HG03103 (cell line): Measurements from ENCODE around the gene ZNF844.
"Not testable (repeated sequence)": the region's sequence is repeated elsewhere in the genome, so short reads cannot be mapped to it uniquely, and the experiment has no call there.

Source experiments
- ATAC-seq: cut with Tn5 transposase; IDR thresholded peaks from one replicate; pipeline ENCODE4 v1.9.1; 2021; ENCODE audit warnings: low read depth; ENCODE audit not compliant: unreplicated experiment

Gene ZNF844

DNA sequence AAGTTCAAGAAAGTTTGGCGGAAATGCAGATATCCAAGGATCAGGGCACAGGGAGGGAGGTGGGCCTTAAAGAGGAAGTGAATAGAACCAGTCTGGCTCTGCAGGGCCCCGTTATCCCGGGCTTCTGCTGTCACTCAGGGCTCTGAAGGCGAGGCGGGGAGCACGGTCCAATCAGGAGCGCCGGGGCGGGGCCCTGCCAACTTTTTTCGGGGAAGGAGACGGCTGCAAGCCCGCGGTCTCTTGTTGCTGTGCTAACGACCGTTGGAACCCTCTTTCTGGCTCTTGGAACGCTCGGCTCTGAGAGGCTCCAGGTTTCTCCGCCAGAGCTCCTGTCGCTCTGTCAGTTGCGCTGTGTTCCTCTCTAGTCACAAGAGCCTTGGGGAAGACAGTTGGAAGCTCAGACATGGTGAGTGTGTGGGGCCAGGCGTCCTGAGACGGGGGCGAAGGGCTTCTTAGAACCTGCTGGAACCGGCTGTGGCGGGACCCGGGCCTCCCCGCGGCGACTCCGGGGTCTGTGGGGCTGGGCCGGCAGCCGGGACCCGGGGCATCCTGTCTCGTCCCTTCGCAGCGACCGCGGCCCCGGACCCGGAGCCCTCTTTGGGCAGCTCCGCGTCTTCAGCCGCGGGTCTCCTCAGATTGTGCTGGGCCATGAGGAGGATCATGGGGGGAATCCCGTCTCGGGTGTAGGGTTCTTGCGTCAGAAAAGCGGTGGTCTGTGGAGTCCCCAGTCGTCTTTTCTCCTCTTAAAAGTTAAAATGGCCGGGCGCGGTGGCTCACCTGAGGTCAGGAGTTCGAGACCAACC is 27.7 kb downstream of the ZNF844 start:
- ATAC-seq, result no peak

DNA sequence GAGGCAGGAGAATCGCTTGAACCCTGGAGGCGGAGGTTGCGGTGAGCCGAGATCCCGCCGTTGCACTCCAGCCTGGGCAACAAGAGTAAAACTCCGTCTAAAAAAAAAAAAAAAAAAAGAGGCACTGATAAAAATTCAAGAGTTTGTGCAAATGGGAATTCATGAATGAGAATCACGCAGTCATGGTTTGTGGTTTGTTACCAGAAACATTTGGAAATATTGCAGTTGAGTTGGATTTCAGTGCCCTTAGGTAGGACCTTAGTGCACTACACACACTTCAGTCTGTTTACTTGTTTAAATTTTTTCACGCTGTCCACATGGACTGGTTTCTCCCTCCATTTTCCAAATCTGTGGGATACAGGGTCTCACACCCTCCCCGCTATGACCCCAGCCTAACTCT is 28.4 kb downstream of the ZNF844 start:
- ATAC-seq, result no peak

DNA sequence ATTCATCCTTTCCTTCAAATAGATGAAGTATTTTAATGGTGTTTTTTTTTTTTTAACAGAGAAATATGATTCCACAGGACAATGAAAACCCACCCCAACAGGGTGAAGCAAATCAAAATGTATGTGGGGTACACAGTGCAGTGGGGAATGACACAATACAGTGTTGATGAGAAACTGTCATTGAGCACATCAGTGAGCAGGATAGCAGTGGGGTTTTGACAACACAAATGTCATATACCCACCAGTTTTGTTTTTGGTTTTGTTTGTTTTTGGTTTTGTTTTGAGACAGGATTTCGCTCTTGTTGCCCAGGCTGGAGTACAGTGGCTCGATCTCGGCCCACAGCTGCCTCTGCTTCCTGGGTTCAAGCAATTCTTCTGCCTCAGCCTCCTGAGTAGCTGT is 29.2 kb downstream of the ZNF844 start:
- ATAC-seq, result no peak

DNA sequence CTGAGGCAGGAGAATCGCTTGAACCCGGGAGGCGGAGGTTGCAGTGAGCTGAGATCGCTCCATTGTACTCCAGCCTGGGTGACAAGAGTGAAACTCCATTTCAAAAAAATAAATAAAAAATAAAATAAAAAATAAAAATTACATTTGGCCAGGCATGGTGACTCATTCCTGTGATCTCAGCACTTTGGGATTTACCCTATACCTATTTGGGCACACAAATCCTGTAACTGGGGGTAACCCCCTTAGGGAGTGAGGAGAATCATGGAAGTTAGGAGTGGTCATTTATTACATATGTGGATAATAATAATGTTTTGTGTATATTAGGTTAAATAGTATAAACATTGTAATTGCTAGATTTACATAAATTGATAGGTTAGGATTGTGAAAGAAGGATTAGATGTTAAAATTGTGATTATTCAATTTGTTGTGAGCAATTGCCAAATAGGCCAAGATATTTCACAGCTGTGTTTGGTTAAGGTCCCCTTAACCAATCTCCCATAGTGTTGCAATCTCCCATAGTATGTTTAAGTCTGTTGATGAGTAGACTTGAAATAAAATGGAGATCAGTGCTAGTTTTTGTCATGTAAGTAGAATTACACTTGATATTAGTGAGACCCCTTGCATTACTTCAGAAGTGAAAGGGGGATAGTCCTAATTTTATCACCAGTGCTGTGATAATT is 30.7 kb downstream of the ZNF844 start:
- ATAC-seq, result no peak

DNA sequence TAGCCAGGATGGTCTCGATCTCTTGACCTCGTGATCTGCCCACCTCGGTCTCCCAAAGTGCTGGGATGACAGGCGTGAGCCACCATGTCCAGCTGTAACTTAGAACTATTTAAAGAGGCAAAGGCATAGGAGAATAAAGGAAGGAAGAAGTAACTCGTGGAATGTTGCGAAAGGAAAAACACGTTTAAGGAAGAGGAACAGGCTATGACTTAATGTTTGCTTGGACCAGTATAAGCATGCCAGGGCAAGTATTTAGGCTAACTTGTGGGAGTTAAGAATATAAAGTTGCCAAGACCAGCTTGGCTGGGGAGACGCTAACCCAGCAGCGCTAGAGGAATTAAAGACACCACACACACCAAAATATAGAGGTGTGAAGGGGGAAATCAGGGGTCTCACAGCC is 33.5 kb downstream of the ZNF844 start:
- no peak for ATAC-seq

DNA sequence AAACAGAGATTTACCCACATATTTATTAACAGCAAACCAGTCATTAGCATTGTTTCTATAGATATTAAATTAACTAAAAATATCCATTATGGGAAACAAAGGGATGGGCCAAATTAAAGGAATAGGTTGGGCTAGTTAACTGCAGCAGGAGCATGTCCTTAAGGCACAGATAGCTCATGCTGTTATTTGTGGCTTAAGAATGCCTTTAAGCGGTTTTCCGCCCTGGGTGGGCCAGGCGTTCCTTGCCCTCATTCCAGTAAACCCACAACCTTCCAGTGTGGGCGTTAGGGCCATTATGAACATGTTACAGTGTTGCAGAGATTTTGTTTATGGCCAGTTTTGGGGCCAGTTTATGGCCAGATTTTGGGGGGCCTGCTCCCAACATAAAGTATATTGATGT is 39.4 kb downstream of the ZNF844 start:
- ATAC-seq, result not testable (repeated sequence)

DNA sequence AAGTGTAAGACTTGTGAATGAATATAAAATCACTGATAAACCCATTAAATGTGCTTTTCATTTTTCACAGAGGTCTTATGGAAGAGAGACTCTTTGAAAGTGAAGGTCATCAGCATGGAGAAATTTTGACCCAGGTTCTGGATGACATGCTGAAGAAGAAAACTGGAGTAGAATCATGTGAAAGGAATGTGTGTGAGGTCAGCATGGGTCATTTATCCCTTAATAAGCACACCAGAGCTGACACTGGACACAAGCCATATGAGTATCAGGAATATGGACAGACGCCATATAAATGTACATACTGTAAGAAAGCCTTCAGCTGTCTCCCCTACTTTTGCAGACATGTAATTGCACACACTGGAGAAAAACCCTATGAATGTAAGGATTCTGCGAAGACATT is 46.6 kb downstream of the ZNF844 start:
- ATAC-seq, result no peak

DNA sequence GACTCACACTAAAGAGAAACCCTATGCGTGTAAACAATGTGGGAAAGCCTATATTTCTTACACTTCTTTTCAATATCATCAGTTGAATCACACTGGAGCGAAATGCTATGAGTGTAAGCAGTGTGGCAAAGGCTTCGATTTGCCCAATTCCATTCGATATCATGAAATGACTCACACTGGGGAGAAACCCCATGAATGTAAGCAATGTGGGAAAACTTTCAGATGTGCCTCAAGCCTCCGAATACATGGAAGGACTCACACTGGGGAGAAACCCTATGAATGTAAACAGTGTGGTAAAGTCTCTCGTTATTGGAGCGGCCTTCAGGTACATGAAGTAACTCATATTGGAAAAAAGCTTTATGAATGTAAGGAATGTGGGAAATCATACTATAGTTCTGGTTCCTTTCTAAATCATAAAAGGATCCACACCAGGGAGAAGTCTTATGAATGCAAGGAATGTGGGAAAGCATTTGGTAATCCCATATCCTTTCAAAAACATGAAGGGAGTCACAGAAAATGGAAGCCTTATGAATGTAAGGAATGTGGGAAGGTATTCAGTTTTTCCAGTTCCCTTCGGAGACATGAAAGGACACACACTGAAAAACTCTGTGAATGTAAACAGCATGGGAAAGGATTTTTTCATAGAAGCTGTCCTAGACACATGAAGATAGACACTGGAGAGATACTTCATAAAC is 47.6 kb downstream of the ZNF844 start:
- no peak for ATAC-seq

DNA sequence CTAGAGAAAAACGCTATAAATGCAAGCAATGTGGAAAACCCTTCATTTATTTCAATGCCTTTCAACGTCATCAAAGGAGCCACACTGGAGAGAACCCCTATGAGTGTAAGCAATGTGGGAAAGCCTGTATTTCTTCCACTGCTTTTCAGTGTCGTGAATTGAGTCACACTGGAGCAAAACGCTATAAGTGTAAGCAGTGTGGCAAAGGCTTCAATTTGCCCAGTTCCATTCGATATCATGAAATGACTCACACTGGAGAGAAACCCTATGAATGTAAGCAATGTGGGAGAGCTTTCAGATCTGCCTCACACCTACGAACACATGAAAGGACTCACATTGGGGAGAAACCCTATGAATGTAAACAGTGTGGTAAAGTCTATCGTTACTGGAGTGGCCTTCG is 48.2 kb downstream of the ZNF844 start:
- no peak for ATAC-seq

DNA sequence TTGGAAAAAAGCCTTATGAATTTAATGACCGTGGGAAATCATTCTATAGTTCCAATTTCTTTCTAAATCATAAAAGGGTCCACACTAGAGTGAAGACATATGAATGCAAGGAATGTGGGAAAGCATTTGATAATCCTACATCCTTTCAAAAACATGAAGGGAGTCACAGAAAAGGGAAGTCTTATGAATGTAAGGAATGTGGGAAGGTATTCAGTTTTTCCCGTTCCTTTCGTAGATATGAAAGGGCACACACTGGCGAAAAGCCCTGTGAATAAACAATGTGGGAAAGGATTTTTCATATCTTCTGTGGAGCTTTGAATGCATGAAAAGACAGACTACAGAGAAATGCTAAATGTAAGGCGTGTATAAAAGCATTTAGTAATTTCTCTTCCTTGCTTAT is 48.6 kb downstream of the ZNF844 start:
- ATAC-seq, result no peak

DNA sequence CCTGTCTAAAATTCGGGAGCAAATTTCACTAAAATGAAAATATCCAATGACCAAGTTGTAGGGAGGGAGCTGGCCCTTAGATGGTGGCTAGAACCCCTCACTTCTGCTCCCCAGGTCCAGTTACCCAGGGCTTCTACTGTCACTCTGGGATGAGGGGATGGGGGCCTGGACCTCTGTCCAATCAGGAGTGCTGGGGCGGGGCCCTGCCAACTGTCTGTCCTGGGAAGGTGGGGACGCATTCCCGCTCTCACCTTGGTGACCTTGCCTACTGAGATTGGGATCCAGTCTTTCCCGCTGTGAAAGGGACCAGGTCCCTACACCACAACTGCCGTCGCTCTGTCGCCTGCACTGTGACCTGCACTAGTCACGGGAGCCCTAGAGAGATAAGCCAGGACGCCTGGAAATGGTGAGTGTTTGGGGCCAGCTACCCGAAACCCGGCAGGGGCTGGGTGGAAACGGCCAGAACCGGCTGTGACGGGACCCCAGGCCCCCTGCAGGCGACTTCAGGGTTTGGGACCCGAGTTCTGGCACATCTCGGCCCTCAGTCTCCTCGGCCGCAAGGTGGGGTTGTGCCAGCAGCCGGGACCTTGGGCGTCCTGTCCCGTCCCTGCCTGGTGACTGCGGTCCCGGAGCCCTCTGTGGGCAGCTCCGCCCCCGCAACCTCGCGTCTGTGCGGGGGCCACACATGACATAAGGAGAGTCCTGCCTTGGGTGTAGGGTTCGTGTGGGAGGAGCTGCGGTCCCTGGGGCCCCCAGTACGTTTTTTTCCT is 52.9 kb downstream of the ZNF844 start:
- ATAC-seq, result no peak

DNA sequence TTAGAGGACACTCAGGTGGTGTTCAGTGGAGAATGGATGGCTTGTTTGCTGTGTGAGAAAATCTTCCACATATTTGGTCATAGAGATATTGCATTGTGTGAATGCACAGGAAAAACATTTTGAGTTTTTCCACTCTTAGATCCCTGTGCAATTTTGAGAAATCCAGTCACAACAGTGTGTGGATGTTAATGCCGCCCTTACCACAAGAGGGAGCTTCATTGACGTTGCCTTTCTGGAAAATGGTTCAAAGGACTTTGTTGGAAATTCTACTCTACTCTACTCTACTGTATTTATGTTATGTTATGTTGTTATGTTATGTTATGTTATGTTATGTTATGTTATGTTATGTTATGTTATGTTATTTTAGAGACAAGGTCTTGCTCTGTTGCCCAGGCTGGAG is 62.2 kb downstream of the ZNF844 start:
- ATAC-seq, result no peak
